Liver (tissue), 3 donors: ENCODE measurements around the gene DPY19L1.
A peak's percentile ranks its signal among the peaks of the same experiment; 100 is the strongest.

Source experiments
- ATF3 ChIP-seq: IDR thresholded peaks from 2 replicates; pipeline ENCODE4 v1.6.1; 2016; ENCODE audit warnings: antibody characterized with exemption
- CTCF ChIP-seq: fragments of 150-350 bp; IDR thresholded peaks from 2 replicates; pipeline ENCODE4 v1.5.1; 2017; ENCODE audit warnings: improper control_type of control experiment, low read depth, low read length; ENCODE audit not compliant: missing input control
- EGR1 ChIP-seq, 2 donors: IDR thresholded peaks; 2 replicates each; pipeline ENCODE4 v1.6.1; 2016 to 2018; ENCODE audit warnings: antibody characterized with exemption in 2 of 2, low read depth in 2 of 2
- FOXA1 ChIP-seq: IDR thresholded peaks from 2 replicates; pipeline ENCODE4 v1.6.1; 2016; ENCODE audit warnings: antibody characterized with exemption
- JUND ChIP-seq, 2 donors: IDR thresholded peaks; 2 replicates each; pipeline ENCODE4 v1.6.1; 2016; ENCODE audit warnings: antibody characterized with exemption in 2 of 2
- MAX ChIP-seq: IDR thresholded peaks from 2 replicates; pipeline ENCODE4 v1.6.1; 2016; ENCODE audit warnings: antibody characterized with exemption
- NR2F2 ChIP-seq: IDR thresholded peaks from 2 replicates; pipeline ENCODE4 v1.6.1; 2016; ENCODE audit warnings: antibody characterized with exemption
- RAD21 ChIP-seq, 2 donors: IDR thresholded peaks; 2 replicates each; pipeline ENCODE4 v1.6.1; 2016; ENCODE audit warnings: antibody characterized with exemption in 2 of 2, mild to moderate bottlenecking in 2 of 2
- TAF1 ChIP-seq: conservative IDR thresholded peaks from 2 replicates; pipeline ENCODE4 v1.6.1; 2016; ENCODE audit warnings: antibody characterized with exemption, mild to moderate bottlenecking
- donor health status: healthy.
- donor health status: healthy.

GRCh38 chr7:34939175-34939574, 98.1 kb downstream of the DPY19L1 start:
- no peak for TF ChIP-seq CTCF
- no peak for TF ChIP-seq MAX
- peak in 1 of 2 donors; percentile 25 for TF ChIP-seq JUND (IDR thresholded peaks at IDR 0.05)
- TF ChIP-seq EGR1 (IDR thresholded peaks at IDR 0.05; ENCODE audit: low read depth in 2 of 2) = no peak
- no peak for TF ChIP-seq NR2F2
- TF ChIP-seq TAF1 = no peak
- no peak for TF ChIP-seq FOXA1
- TF ChIP-seq ATF3 = peak; percentile 94
- no peak for TF ChIP-seq RAD21 (IDR thresholded peaks at IDR 0.05)
